Mesenchymal stem cell (in vitro differentiated cells and primary cell): ENCODE results near the gene RFNG.

ENCODE experiments used
- DNase-seq: peaks from one replicate; pipeline ENCODE4 v3.0.0-alpha.2; 2013
- H2AFZ ChIP-seq: one replicate; pipeline ENCODE4 v1.6.1; 2013; ENCODE audit warnings: low read depth, mild to moderate bottlenecking, control low read depth, inconsistent platforms, low read length, moderate library complexity
- H2AK5ac ChIP-seq: 2 replicates; pipeline ENCODE4 v1.6.1; 2013; ENCODE audit warnings: low read length, moderate library complexity, mild to moderate bottlenecking, inconsistent platforms; ENCODE audit not compliant: severe bottlenecking
- H2BK120ac ChIP-seq: one replicate; pipeline ENCODE4 v1.6.1; 2013; ENCODE audit warnings: low read depth, mild to moderate bottlenecking, inconsistent platforms, low read length, moderate library complexity
- H2BK12ac ChIP-seq, 2 experiments: one replicate each; pipeline ENCODE4 v1.6.1; 2013; ENCODE audit warnings: inconsistent platforms in 2 of 2, low read length in 2 of 2, mild to moderate bottlenecking in 2 of 2, moderate library complexity in 2 of 2, control low read depth in 1 of 2
- H2BK15ac ChIP-seq: one replicate; pipeline ENCODE4 v1.6.1; 2013; ENCODE audit warnings: mild to moderate bottlenecking, low read depth, inconsistent platforms; ENCODE audit not compliant: poor library complexity, severe bottlenecking
- H2BK5ac ChIP-seq: 2 replicates; pipeline ENCODE4 v1.6.1; 2013; ENCODE audit warnings: low read depth, mild to moderate bottlenecking, low read length, control low read depth, inconsistent platforms; ENCODE audit not compliant: poor library complexity, severe bottlenecking
- H3K14ac ChIP-seq, 2 experiments: one replicate each; pipeline ENCODE4 v1.6.1; 2013; ENCODE audit warnings: inconsistent platforms in 2 of 2, low read length in 2 of 2, control low read depth in 1 of 2, mild to moderate bottlenecking in 1 of 2, moderate library complexity in 1 of 2
- H3K18ac ChIP-seq, 2 experiments: one replicate each; pipeline ENCODE4 v1.6.1; 2013; ENCODE audit warnings: inconsistent platforms in 2 of 2, low read length in 2 of 2, control low read depth in 1 of 2, low read depth in 1 of 2, mild to moderate bottlenecking in 1 of 2
- H3K23ac ChIP-seq, 2 experiments: one replicate each; pipeline ENCODE4 v1.6.1; 2013; ENCODE audit warnings: inconsistent platforms in 2 of 2, low read length in 2 of 2, mild to moderate bottlenecking in 2 of 2, moderate library complexity in 2 of 2, control low read depth in 1 of 2
- H3K27ac ChIP-seq: 2 replicates; pipeline ENCODE4 v1.5.1; 2013; ENCODE audit warnings: mild to moderate bottlenecking, moderate library complexity, low read length, control low read depth, inconsistent platforms; ENCODE audit not compliant: poor library complexity, severe bottlenecking
- H3K27me3 ChIP-seq, 2 experiments: 2 replicates each; pipeline versions ENCODE4 v1.6.1 to v1.7.0; 2013; ENCODE audit warnings: low read length in 2 of 2, mild to moderate bottlenecking in 2 of 2, moderate library complexity in 2 of 2, control low read depth in 1 of 2, inconsistent platforms in 1 of 2; ENCODE audit not compliant: control insufficient read depth in 1 of 2, insufficient read depth in 1 of 2
- H3K36me3 ChIP-seq, 2 experiments: 2 replicates each; pipeline versions ENCODE4 v1.6.1 to v1.7.0; 2013; ENCODE audit warnings: low read length in 2 of 2, control low read depth in 1 of 2, inconsistent platforms in 1 of 2, low read depth in 1 of 2, mild to moderate bottlenecking in 1 of 2; ENCODE audit not compliant: insufficient read depth in 2 of 2, control insufficient read depth in 1 of 2
- H3K4ac ChIP-seq, 2 experiments: one replicate each; pipeline ENCODE4 v1.6.1; 2013; ENCODE audit warnings: inconsistent platforms in 2 of 2, low read length in 2 of 2, mild to moderate bottlenecking in 2 of 2, moderate library complexity in 2 of 2, control low read depth in 1 of 2, low read depth in 1 of 2
- H3K4me1 ChIP-seq: 2 replicates; pipeline ENCODE4 v1.6.1; 2013; ENCODE audit warnings: low read depth, low read length, control low read depth; ENCODE audit not compliant: control insufficient read depth, insufficient read depth
- H3K4me2 ChIP-seq: 2 replicates; pipeline ENCODE4 v1.6.1; 2013; ENCODE audit warnings: low read length, mild to moderate bottlenecking, inconsistent platforms; ENCODE audit not compliant: poor library complexity, severe bottlenecking
- H3K4me3 ChIP-seq, 2 experiments: 2 replicates each; pipeline versions ENCODE4 v1.5.1 to v1.7.0; 2013; ENCODE audit warnings: low read length in 2 of 2, mild to moderate bottlenecking in 2 of 2, control low read depth in 1 of 2, low read depth in 1 of 2; ENCODE audit not compliant: insufficient read depth in 1 of 2
- H3K79me1 ChIP-seq: replicated peaks from 2 replicates; pipeline ENCODE4 v1.6.1; 2013; ENCODE audit warnings: mild to moderate bottlenecking, control low read depth, low read length, inconsistent platforms; ENCODE audit not compliant: poor library complexity, severe bottlenecking
- H3K9ac ChIP-seq: 2 replicates; pipeline ENCODE4 v1.7.0; 2013; ENCODE audit warnings: mild to moderate bottlenecking, low read length, moderate library complexity
- H3K9me3 ChIP-seq: 2 replicates; pipeline ENCODE4 v1.7.0; 2013; ENCODE audit warnings: mild to moderate bottlenecking, low read length; ENCODE audit not compliant: control insufficient read depth
- H4K8ac ChIP-seq: one replicate; pipeline ENCODE4 v1.6.1; 2013; ENCODE audit warnings: inconsistent platforms, mild to moderate bottlenecking, low read length, moderate library complexity
- H4K91ac ChIP-seq: one replicate; pipeline ENCODE4 v1.6.1; 2013; ENCODE audit warnings: mild to moderate bottlenecking, low read length, inconsistent platforms
- WGBS: methylation state at CpG from one replicate; pipeline ENCODE4 v1.1.7; 2013; ENCODE audit warnings: mixed read lengths; 5-methylcytosine and 5-hydroxymethylcytosine counted together

RFNG gene

DNA sequence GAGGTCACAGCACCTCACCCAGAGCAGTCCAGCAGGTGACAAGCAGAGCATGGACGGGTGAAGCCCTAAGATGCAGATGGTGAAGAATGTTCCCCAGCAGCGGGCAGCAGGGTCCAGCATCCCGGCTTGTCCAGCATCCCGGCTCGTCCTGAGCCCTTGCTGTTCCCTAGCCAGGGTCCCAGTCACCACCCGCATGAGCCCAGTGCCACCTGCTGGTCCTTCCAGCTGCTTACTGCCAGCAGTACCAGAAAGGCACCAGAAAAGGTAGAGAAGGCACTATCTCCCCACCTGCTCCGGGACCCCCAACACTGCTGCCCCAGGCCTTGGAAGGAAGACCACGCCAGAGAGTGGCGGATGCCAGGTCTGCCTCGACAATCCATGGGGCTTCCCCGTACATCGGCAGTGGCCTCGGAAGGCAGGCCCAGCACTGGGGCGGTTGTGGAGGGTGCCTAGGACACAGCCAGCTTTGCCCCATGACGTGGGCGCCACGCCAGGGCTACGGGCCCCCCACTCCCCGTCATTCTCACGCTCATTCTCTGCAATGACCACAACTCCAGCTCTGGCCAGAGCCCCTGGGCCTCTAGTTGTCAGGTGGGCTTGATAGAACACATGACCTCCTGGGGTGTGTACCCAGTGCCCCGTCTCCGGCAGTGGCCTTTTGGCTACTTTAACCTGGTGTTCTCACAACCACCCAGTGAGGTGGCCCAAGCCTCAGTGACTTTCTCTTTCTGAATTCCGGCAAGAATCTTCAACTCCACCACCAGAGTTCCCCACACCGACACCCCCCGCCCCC is 30.3 kb downstream of the RFNG start:
- H2AK5ac ChIP-seq: no peak overlapping the region
- no peak overlapping the region for H3K14ac ChIP-seq
- H3K23ac ChIP-seq: peak overlapping the region in 1 of 2 experiments; percentile 27
- peaks cover 39% of the 10 kb centered on the region for H3K4me1 ChIP-seq
- DNase-seq: peak; percentile 75
- H3K9me3 ChIP-seq: no peaks in the 10 kb centered on the region
- H3K4me2 ChIP-seq: peak overlapping the region; percentile 94
- H4K91ac ChIP-seq: peak overlapping the region; percentile 3
- H3K4ac ChIP-seq: no peak overlapping the region
- peak overlapping the region in 1 of 2 experiments; percentile 93 for H3K4me3 ChIP-seq
- no peak overlapping the region for H2AFZ ChIP-seq
- peaks cover 34% of the 10 kb centered on the region for H3K79me1 ChIP-seq
- 81% methylated on average over 25 of the region's 25 CpGs for WGBS
- H3K9ac ChIP-seq: peak overlapping the region; percentile 89
- peak overlapping the region in 1 of 2 experiments; percentile 32 for H2BK12ac ChIP-seq
- no peak overlapping the region for H4K8ac ChIP-seq
- no peak overlapping the region for H2BK5ac ChIP-seq
- H3K27me3 ChIP-seq: no peaks in the 10 kb centered on the region
- no peak overlapping the region for H2BK120ac ChIP-seq
- no peak overlapping the region for H3K18ac ChIP-seq
- no peak overlapping the region for H2BK15ac ChIP-seq
- H3K27ac ChIP-seq: no peak overlapping the region
- H3K36me3 ChIP-seq: peaks cover 15 to 51% of the 10 kb centered on the region in 2 experiments

GRCh38 chr17:82020572-82021106 is 31.0 kb downstream of the RFNG start:
- 96% methylated on average over 14 of the region's 14 CpGs for WGBS
- H3K27ac ChIP-seq: no peak overlapping the region
- peaks cover 34% of the 10 kb centered on the region for H3K79me1 ChIP-seq

GRCh38 chr17:82019690-82020571 is 31.7 kb downstream of the RFNG start:
- H3K9me3 ChIP-seq: no peaks in the 10 kb centered on the region
- no peak overlapping the region for H2BK15ac ChIP-seq
- no peak overlapping the region for H2BK120ac ChIP-seq
- H3K36me3 ChIP-seq: peaks cover 15 to 46% of the 10 kb centered on the region in 2 experiments
- H3K9ac ChIP-seq: no peak overlapping the region
- H3K79me1 ChIP-seq: peaks cover 31% of the 10 kb centered on the region
- H3K4me1 ChIP-seq: peaks cover 37% of the 10 kb centered on the region
- H2BK5ac ChIP-seq: no peak overlapping the region
- H3K4me3 ChIP-seq: no peak overlapping the region
- H4K8ac ChIP-seq: peak overlapping the region; percentile 35
- peak overlapping the region in 1 of 2 experiments; percentile 60 for H2BK12ac ChIP-seq
- no peaks in the 10 kb centered on the region for H3K27me3 ChIP-seq
- peak overlapping the region in 1 of 2 experiments; percentile 37 for H3K18ac ChIP-seq
- H3K4ac ChIP-seq: no peak overlapping the region
- no peak overlapping the region for H2AFZ ChIP-seq
- DNase-seq: peak; percentile 56
- H3K27ac ChIP-seq: no peak overlapping the region
- H4K91ac ChIP-seq: peak overlapping the region; percentile 28
- 69% methylated on average over 33 of the region's 34 CpGs for WGBS
- no peak overlapping the region for H2AK5ac ChIP-seq
- H3K14ac ChIP-seq: peak overlapping the region in 1 of 2 experiments; percentile 41
- H3K4me2 ChIP-seq: no peak overlapping the region
- H3K23ac ChIP-seq: no peak overlapping the region

More at GRCh38 chr17:82020572-82021106, 31.0 kb downstream of the RFNG start:
- Histone ChIP-seq H3K27me3 (no peaks in the 10 kb centered on the region), H3K4me3 (no peak overlapping the region), H2AFZ (no peak overlapping the region), H3K18ac (peak overlapping the region in 1 of 2 experiments; percentile 37), H3K23ac (no peak overlapping the region), H3K9me3 (no peaks in the 10 kb centered on the region), H2AK5ac (no peak overlapping the region), H3K9ac (no peak overlapping the region), H3K4ac (no peak overlapping the region), H3K4me2 (no peak overlapping the region), H4K91ac (no peak overlapping the region), H2BK5ac (no peak overlapping the region), H4K8ac (no peak overlapping the region), H2BK12ac (no peak overlapping the region), H2BK15ac (no peak overlapping the region), H3K14ac (no peak overlapping the region), H3K4me1 (peaks cover 39% of the 10 kb centered on the region), H3K36me3 (peaks cover 15 to 45% of the 10 kb centered on the region in 2 experiments), H2BK120ac (no peak overlapping the region)
- DNase-seq: no peak
